Nephron (organoid): ENCODE data around the gene GFI1.

Experiments used
- H3K27ac Mint-ChIP-seq, 3 experiments: 2 replicates each; pipeline ENCODE4 v1.8.0; 2020; ENCODE audit warnings: mixed read lengths in 3 of 3, mild to moderate bottlenecking in 2 of 3, moderate library complexity in 1 of 3
- H3K27me3 Mint-ChIP-seq: 2 replicates; pipeline ENCODE4 v1.8.0; 2021; ENCODE audit warnings: low read depth, mild to moderate bottlenecking, moderate library complexity, mixed read lengths
- H3K36me3 Mint-ChIP-seq: 2 replicates; pipeline ENCODE4 v1.8.0; 2020; ENCODE audit warnings: low read depth, mixed read lengths
- H3K4me1 Mint-ChIP-seq: 2 replicates; pipeline ENCODE4 v1.8.0; 2020; ENCODE audit warnings: mixed read lengths
- H3K4me3 Mint-ChIP-seq, 3 experiments: 2 replicates each; pipeline ENCODE4 v1.8.0; 2020; ENCODE audit warnings: mild to moderate bottlenecking in 3 of 3, mixed read lengths in 3 of 3, moderate library complexity in 2 of 3
- H3K9me3 Mint-ChIP-seq: 2 replicates; pipeline ENCODE4 v1.8.0; 2020; ENCODE audit warnings: mixed read lengths
- TF ChIP-seq, protein P1 (sequence below), 3 experiments: fragments of 200-600 bp; sonication (generic); IDR thresholded peaks; one replicate each; pipeline ENCODE4 v1.5.0; 2021; ENCODE audit warnings: antibody characterized with exemption in 3 of 3; ENCODE audit not compliant: unreplicated experiment in 3 of 3

Gene GFI1

DNA sequence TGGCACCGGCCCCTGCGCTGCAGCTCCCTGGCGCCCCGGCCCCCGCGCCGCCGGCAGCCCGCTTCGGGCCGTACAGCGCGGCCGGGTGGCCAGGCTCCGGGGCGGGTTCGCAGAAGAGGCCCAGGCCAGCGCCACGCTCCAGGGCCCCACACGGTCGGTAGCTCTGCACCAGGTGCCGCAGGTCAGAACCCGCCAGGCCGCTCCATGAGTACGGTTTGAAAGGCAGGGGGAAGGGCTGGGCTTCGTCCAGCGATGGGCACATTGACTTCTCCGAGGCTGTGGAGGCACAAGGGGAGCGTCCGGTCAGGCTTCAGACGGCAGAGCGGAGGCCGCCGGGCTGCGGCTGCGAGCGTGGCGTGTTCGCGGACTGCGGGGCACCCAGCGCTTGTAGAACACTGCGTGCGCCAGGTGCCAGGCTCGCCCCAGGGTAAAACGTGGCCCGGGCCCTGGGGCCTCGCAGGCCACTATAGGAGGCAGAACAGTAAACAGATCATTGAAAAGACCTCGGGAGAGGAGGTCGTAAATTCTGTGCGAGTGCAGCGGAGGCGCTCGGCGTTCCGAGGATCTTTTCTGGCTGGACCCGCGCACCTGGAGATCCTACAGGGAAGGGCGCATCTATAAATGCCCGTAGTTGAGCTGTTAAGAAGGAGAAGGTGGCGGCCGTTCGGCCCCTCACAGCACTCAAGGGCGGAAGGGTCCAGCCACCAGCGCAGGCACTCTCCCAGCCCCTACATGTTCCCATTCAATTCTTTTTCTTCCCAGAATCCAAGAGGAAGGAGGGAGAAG, 5.7 kb downstream of the GFI1 start:
- Mint-ChIP-seq H3K27me3 (peaks cover 100% of the 10 kb centered on the region), H3K4me3 (peak overlapping the region; percentile 61 to 78 (median 68)), H3K4me1 (peaks cover 45% of the 10 kb centered on the region), H3K36me3 (no peaks in the 10 kb centered on the region), H3K9me3 (no peaks in the 10 kb centered on the region), H3K27ac (no peak overlapping the region)
- TF ChIP-seq, protein P1, sequence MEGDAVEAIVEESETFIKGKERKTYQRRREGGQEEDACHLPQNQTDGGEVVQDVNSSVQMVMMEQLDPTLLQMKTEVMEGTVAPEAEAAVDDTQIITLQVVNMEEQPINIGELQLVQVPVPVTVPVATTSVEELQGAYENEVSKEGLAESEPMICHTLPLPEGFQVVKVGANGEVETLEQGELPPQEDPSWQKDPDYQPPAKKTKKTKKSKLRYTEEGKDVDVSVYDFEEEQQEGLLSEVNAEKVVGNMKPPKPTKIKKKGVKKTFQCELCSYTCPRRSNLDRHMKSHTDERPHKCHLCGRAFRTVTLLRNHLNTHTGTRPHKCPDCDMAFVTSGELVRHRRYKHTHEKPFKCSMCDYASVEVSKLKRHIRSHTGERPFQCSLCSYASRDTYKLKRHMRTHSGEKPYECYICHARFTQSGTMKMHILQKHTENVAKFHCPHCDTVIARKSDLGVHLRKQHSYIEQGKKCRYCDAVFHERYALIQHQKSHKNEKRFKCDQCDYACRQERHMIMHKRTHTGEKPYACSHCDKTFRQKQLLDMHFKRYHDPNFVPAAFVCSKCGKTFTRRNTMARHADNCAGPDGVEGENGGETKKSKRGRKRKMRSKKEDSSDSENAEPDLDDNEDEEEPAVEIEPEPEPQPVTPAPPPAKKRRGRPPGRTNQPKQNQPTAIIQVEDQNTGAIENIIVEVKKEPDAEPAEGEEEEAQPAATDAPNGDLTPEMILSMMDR (IDR thresholded peaks at IDR 0.05; ENCODE audit: unreplicated experiment in 3 of 3), result no peak

DNA sequence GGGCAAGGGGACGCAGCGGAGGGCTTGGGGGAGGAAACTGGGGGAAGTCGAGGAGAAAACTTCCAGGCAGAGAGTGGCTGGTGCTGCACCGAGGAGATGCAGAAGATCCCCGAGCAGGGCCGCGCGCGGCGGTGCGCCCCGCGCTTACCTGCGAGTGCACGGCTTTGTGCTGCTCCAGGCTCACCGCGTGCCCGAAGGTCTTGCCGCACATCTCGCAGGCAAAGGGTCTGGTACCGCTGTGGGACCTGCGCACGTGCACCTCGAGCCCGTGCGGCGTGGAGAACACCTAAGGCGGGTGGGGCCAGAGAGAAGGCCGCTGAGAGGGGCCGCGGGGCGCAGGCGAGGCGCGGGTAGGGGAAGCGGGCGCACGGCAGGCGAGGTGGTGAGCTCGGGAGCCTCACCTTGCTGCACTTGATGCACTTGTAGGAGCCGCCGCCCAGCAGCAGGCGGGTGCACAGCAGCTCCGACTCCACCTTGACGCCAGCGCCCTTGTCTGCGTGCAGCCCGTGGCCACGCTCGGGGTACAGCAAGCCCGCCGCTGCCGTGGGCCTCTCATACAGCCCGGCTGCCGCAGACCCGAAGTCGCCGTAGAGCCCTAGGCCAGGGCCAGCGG, 6.4 kb downstream of the GFI1 start:
- TF ChIP-seq, protein P1 (IDR thresholded peaks at IDR 0.05; ENCODE audit: unreplicated experiment in 3 of 3), result no peak
- Mint-ChIP-seq H3K9me3 (no peaks in the 10 kb centered on the region), H3K4me1 (peaks cover 44% of the 10 kb centered on the region), H3K36me3 (no peaks in the 10 kb centered on the region), H3K27me3 (peaks cover 100% of the 10 kb centered on the region), H3K27ac (no peak overlapping the region), H3K4me3 (peak overlapping the region; percentile 42 to 71 (median 45))

DNA sequence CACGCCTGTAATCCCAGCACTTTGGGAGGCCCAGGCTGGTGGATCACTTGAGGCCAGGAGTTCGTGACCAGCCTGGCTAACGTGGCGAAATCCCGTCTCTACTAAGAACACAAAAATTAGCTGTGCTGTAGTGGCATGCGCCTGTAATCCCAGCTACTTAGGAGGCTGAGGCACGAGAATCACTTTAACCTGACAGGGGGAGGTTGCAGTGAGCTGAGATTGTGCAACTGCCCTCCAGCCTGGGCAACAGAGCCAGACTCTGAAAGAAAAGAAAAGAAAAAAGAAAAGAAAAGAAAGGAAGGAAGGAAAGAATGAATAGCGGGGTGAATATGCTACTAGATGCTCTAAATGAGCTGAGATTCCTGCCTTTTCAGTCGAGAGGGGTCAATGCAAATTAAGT, 7.1 kb downstream of the GFI1 start:
- Mint-ChIP-seq H3K36me3 (no peaks in the 10 kb centered on the region), H3K27me3 (peaks cover 100% of the 10 kb centered on the region), H3K27ac (no peak overlapping the region), H3K9me3 (no peaks in the 10 kb centered on the region), H3K4me1 (peaks cover 38% of the 10 kb centered on the region), H3K4me3 (peak overlapping the region; percentile 42 to 71 (median 45))
- TF ChIP-seq, protein P1 (IDR thresholded peaks at IDR 0.05; ENCODE audit: unreplicated experiment in 3 of 3), result no peak

DNA sequence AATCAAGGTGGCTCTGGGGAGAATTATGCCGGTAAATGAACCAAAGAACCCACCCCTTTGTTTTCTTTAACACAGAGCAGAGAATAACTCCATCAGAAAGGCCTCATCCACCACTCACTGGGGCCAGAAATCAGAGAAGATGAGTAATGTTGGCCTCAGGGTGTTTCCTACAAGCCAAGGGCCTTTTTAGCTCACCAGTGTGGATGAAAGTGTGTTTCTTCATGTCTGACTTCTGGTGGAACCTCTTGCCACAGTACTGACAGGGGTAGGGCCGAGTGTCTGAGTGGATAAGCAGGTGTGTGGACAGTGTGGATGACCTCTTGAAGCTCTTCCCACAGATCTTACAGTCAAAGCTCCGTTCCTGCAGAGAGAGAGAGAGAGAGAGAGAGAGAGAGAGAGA, 8.3 kb downstream of the GFI1 start:
- Mint-ChIP-seq H3K4me3 (peak overlapping the region in 1 of 3 experiments; percentile 65), H3K9me3 (no peaks in the 10 kb centered on the region), H3K36me3 (no peaks in the 10 kb centered on the region), H3K4me1 (peaks cover 29% of the 10 kb centered on the region), H3K27me3 (peaks cover 100% of the 10 kb centered on the region), H3K27ac (no peak overlapping the region)
- TF ChIP-seq, protein P1 (IDR thresholded peaks at IDR 0.05; ENCODE audit: unreplicated experiment in 3 of 3), result no peak

DNA sequence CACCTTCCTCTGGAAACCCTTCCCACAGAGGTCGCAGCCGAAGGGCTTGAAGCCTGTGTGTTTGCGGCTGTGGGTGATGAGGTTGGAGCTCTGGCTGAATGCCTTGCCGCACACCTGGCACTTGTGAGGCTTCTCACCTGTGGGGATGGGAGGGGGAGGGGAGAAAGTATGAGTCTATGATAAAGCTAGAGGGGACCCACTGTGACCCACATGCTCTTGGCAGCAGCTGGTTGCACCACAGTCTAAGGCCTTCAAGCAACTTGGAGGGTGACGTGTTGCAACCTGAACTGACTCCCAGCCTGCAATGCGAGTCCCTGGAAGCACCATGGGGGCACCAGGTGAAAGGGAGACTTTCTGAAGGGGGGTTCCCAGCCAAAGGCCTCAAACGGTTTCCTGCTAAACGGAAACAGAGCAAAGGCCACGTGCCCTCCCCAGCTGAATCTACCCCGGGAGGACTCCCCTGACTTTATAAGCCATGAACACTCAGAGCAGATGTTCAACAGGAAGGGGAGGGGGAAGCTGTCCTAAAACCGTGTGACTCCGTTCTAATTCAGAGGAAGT, 10.6 kb downstream of the GFI1 start:
- no peaks in the 10 kb centered on the region for H3K9me3 Mint-ChIP-seq
- peaks cover 15% of the 10 kb centered on the region for H3K4me1 Mint-ChIP-seq
- H3K27me3 Mint-ChIP-seq, result peaks cover 98% of the 10 kb centered on the region
- H3K4me3 Mint-ChIP-seq, result no peak overlapping the region
- no peaks in the 10 kb centered on the region for H3K36me3 Mint-ChIP-seq
- TF ChIP-seq, protein P1 (IDR thresholded peaks at IDR 0.05; ENCODE audit: unreplicated experiment in 3 of 3), result no peak
- H3K27ac Mint-ChIP-seq, result no peak overlapping the region
